Testis (tissue), 2 donors: ENCODE measurements around the gene CACNA1D.

Experiments
- POLR2A ChIP-seq: fragments of 450-650 bp; IDR thresholded peaks from one replicate; pipeline ENCODE4 v1.6.1; 2017; ENCODE audit warnings: antibody characterized with exemption, mild to moderate bottlenecking, moderate library complexity
- TF ChIP-seq, protein P1 (sequence below), 3 experiments: fragments of 450-650 bp in 2 of 3; fragments of 200-600 bp in 1 of 3; sonication (generic) in 1 of 3; IDR thresholded peaks; one replicate each; pipeline ENCODE4 v1.5.1; 2016 to 2019; ENCODE audit warnings: antibody characterized with exemption in 3 of 3, mild to moderate bottlenecking in 2 of 3, moderate library complexity in 1 of 3

DNA sequence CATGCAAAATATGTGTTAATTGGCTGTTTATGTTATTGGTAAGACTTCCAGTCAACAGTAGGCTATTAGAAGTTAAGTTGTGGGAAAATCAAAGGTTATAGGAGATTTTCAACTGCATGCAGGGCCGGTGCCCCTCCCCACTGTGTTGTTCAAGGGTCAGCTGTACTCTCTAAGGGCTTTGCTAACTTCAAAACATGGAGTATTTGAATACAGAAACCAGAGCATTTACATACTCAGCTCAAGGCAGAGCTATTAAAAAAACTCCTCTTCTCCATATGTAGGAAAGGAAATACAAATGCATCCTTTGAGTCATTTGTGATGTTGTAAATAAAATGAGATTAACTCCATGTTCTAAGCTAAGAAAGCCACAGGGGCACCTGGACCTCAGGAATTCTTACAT is 368.7 kb downstream of the CACNA1D start:
- TF ChIP-seq, protein P1, sequence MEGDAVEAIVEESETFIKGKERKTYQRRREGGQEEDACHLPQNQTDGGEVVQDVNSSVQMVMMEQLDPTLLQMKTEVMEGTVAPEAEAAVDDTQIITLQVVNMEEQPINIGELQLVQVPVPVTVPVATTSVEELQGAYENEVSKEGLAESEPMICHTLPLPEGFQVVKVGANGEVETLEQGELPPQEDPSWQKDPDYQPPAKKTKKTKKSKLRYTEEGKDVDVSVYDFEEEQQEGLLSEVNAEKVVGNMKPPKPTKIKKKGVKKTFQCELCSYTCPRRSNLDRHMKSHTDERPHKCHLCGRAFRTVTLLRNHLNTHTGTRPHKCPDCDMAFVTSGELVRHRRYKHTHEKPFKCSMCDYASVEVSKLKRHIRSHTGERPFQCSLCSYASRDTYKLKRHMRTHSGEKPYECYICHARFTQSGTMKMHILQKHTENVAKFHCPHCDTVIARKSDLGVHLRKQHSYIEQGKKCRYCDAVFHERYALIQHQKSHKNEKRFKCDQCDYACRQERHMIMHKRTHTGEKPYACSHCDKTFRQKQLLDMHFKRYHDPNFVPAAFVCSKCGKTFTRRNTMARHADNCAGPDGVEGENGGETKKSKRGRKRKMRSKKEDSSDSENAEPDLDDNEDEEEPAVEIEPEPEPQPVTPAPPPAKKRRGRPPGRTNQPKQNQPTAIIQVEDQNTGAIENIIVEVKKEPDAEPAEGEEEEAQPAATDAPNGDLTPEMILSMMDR (IDR thresholded peaks at IDR 0.05) = no peak
- TF ChIP-seq POLR2A = no peak
